ENCODE data around the gene TMEM273. TPM values are rescaled to one million over a fixed set of nuclear protein-coding genes. Genes with fewer than 3 reads are reported as not detected.

The TMEM273 gene
- polyA plus RNA-seq, 1 of the 3 experiments (the other 2 are of a cell fraction) = not detected

GRCh38 chr10:49141541-49142332, 46.5 kb downstream of the TMEM273 start:
- no peaks in the 10 kb centered on the region for H4K20me1 ChIP-seq (ENCODE audit: insufficient read depth)
- POLR2A ChIA-PET = no interaction called here
- no peak for DNase-seq
- H3K36me3 ChIP-seq (replicated peaks in 1 of 2; ENCODE audit: control insufficient read depth in 1 of 2, insufficient read depth in 2 of 2, low read length in 1 of 2) = no peaks in the 10 kb centered on the region
- H3K27me3 ChIP-seq (ENCODE audit: insufficient read depth) = no peaks in the 10 kb centered on the region
- WGBS (ENCODE audit: low lambda C conversion rate) = 17% methylated on average over 5 of the region's 5 CpGs
- H3K4me3 ChIP-seq (ENCODE audit: low read depth in 2 of 2, low read length in 1 of 2) = no peak overlapping the region
- no peak overlapping the region; a peak in 1 of 4 replicates for H3K27ac ChIP-seq (ENCODE audit: low read depth in 2 of 2, low read length in 1 of 2)
- no peaks in the 10 kb centered on the region for H3K79me2 ChIP-seq (ENCODE audit: insufficient read depth)
- no peak overlapping the region for H3K9ac ChIP-seq
- TF ChIP-seq TAF1 (IDR thresholded peaks at IDR 0.05; ENCODE audit: borderline replicate concordance, low read depth, low read length) (no peak), IRF3 (IDR thresholded peaks at IDR 0.05; ENCODE audit: low read depth, low read length) (no peak), FOXJ3 (CRISPR knock-in tag; IDR thresholded peaks at IDR 0.05) (no peak), RFX5 (IDR thresholded peaks at IDR 0.05; ENCODE audit: low read length) (no peak)
- no peaks in the 10 kb centered on the region for H3K9me2 ChIP-seq
- H3K9me3 ChIP-seq = no peaks in the 10 kb centered on the region
- H3K4me2 ChIP-seq = no peak overlapping the region
- no peak overlapping the region for H2AFZ ChIP-seq (ENCODE audit: low read depth)
- CTCF ChIA-PET = interaction anchor here (0.8 to 1.6 kb wide), 4 partner anchors 14 to 589 kb away, joined by 3 to 4 read pairs (median 3); no protein-coding TSS in a partner anchor
- peaks cover 0 to 26% of the 10 kb centered on the region in 2 experiments; a peak in 2 of 4 replicates for H3K4me1 ChIP-seq (ENCODE audit: control insufficient read depth in 1 of 2, insufficient read depth in 2 of 2, low read depth in 1 of 2, low read length in 1 of 2)
- H3F3A ChIP-seq (replicated peaks; ENCODE audit: insufficient read depth) = peaks cover 3% of the 10 kb centered on the region

DNA sequence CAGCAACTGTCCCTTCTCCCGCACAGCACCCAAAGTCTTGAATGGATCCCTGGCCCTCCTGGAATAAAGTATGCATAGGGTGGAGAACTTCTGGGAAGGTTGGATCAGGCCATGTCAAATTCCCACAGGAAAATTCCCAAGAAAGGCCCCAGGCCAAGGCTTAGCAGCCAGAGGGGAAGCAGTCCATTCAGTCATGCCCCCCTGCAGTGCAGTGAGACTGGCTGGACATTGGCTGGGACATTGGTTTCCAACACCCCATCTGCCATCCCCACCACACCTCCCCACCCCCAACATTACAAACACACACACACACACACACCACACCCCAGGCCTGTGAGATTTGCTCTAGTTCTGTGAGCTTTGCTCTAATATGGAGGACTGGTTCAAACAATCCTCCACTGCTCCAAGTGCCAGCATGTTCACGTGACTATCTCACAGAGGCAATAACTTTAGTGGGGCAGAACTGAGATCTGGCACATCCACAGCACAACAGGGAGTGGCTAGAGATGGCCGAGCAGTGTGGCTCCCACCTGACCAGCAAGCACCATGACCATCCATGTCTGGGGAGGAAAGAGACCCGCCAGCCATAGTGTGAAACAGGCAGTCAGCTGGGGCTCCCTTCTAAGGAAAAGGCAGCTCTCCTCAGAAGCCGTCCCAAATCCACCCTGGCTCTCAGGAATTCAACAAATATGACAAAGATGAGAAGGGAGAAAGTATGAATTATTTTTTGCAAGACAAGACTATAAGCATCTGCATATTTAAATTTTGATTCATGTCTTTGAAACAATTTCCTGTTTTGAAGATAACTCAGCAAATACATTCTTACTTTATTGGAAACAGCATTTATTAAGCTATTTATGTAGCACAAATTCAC, 47.6 kb downstream of the TMEM273 start:
- Histone ChIP-seq H3K79me2 (ENCODE audit: insufficient read depth) (no peaks in the 10 kb centered on the region), H3K36me3 (replicated peaks in 1 of 2; ENCODE audit: control insufficient read depth in 1 of 2, insufficient read depth in 2 of 2, low read length in 1 of 2) (no peaks in the 10 kb centered on the region), H4K20me1 (ENCODE audit: insufficient read depth) (no peaks in the 10 kb centered on the region), H3K9me3 (no peaks in the 10 kb centered on the region), H3K27me3 (ENCODE audit: insufficient read depth) (no peaks in the 10 kb centered on the region), H3K4me2 (no peak overlapping the region), H3K4me1 (ENCODE audit: control insufficient read depth in 1 of 2, insufficient read depth in 2 of 2, low read depth in 1 of 2, low read length in 1 of 2) (peaks cover 0 to 26% of the 10 kb centered on the region in 2 experiments; a peak in 2 of 4 replicates), H3K9me2 (no peaks in the 10 kb centered on the region), H3F3A (replicated peaks; ENCODE audit: insufficient read depth) (peaks cover 3% of the 10 kb centered on the region), H3K9ac (no peak overlapping the region), H2AFZ (ENCODE audit: low read depth) (no peak overlapping the region), H3K4me3 (ENCODE audit: low read depth in 2 of 2, low read length in 1 of 2) (no peak overlapping the region), H3K27ac (ENCODE audit: low read depth in 2 of 2, low read length in 1 of 2) (peak overlapping the region in 1 of 2 experiments; percentile 49; a peak in 1 of 4 replicates)
- TF ChIP-seq GABPA (IDR thresholded peaks at IDR 0.05; ENCODE audit: low read depth) (no peak), POLR2AphosphoS5 (IDR thresholded peaks at IDR 0.05; ENCODE audit: low read depth, low read length) (no peak), MEF2A (IDR thresholded peaks at IDR 0.05; ENCODE audit: borderline replicate concordance, low read depth) (no peak), RCOR1 (IDR thresholded peaks at IDR 0.05; ENCODE audit: low read length) (no peak), USF1 (IDR thresholded peaks at IDR 0.05; ENCODE audit: borderline replicate concordance, low read depth) (no peak), TAF1 (IDR thresholded peaks at IDR 0.05; ENCODE audit: borderline replicate concordance, low read depth, low read length) (no peak), EZH2phosphoT487 (IDR thresholded peaks at IDR 0.05; ENCODE audit: borderline replicate concordance, low read depth) (no peak), FOXJ3 (CRISPR knock-in tag; IDR thresholded peaks at IDR 0.05) (no peak)
- TF ChIP-seq, protein P1, sequence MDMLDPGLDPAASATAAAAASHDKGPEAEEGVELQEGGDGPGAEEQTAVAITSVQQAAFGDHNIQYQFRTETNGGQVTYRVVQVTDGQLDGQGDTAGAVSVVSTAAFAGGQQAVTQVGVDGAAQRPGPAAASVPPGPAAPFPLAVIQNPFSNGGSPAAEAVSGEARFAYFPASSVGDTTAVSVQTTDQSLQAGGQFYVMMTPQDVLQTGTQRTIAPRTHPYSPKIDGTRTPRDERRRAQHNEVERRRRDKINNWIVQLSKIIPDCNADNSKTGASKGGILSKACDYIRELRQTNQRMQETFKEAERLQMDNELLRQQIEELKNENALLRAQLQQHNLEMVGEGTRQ (IDR thresholded peaks at IDR 0.05; ENCODE audit: borderline replicate concordance, low read depth, low read length) = no peak
- TF ChIP-seq, protein P2, sequence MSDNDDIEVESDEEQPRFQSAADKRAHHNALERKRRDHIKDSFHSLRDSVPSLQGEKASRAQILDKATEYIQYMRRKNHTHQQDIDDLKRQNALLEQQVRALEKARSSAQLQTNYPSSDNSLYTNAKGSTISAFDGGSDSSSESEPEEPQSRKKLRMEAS (IDR thresholded peaks at IDR 0.05; ENCODE audit: low read depth) = no peak
- no peak for DNase-seq
- CTCF ChIA-PET = interaction anchor here (0.8 to 1.6 kb wide), 3 partner anchors 12 to 480 kb away, joined by 3 to 4 read pairs (median 3); no protein-coding TSS in a partner anchor
- POLR2A ChIA-PET = no interaction called here
- 28% methylated on average over 5 of the region's 5 CpGs for WGBS (ENCODE audit: low lambda C conversion rate)

Measured in SK-N-SH (cell line).